Panc1 (cell line): ENCODE measurements around the gene PPP1R14C.

Source experiments
- POLR2AphosphoS5 ChIP-seq: IDR thresholded peaks from 2 replicates; pipeline ENCODE4 v1.6.1; 2012; ENCODE audit warnings: mild to moderate bottlenecking, low read depth, low read length, moderate library complexity
- SIN3A ChIP-seq: IDR thresholded peaks from 2 replicates; pipeline ENCODE4 v1.6.1; 2012; ENCODE audit warnings: low read depth, mild to moderate bottlenecking, low read length, moderate library complexity, borderline replicate concordance; ENCODE audit not compliant: insufficient read depth
- TF ChIP-seq, protein P1 (sequence below): fragments of 450-650 bp; IDR thresholded peaks from 2 replicates; pipeline ENCODE4 v1.5.1; 2017; ENCODE audit warnings: mild to moderate bottlenecking

DNA sequence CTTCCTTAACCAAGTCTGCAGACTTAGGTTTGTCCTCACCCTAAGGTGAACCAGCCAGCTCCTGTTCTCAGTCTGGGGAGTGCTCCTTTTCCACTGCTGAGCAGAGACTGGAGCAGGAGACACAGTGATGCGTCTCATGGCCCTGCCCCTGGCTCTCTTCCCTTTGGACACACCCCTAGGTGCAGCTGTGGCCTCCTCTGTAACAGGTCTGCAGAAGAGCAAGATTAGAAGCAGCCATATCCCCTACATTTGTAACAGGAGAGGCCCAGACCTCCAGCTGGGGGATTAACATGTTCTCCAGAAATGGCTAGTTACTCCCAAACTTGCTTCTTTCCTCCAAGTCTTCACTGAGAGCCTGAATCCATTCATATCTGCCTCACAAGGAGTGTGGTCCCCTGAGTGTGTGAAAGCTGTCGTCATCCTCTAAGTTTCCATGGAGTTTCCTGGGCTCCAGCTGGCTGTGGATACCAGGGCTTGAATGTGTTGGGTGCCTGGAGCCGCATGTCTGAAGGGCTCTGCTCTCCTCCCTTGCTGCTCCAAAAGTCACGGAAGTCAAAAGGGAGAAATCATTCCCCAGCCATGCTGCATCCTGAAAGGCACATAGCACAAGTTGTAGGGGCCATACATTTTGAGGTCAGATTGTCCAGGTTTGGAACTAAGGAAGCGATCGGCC lies 57.7 kb downstream of the PPP1R14C start:
- TF ChIP-seq, protein P1, sequence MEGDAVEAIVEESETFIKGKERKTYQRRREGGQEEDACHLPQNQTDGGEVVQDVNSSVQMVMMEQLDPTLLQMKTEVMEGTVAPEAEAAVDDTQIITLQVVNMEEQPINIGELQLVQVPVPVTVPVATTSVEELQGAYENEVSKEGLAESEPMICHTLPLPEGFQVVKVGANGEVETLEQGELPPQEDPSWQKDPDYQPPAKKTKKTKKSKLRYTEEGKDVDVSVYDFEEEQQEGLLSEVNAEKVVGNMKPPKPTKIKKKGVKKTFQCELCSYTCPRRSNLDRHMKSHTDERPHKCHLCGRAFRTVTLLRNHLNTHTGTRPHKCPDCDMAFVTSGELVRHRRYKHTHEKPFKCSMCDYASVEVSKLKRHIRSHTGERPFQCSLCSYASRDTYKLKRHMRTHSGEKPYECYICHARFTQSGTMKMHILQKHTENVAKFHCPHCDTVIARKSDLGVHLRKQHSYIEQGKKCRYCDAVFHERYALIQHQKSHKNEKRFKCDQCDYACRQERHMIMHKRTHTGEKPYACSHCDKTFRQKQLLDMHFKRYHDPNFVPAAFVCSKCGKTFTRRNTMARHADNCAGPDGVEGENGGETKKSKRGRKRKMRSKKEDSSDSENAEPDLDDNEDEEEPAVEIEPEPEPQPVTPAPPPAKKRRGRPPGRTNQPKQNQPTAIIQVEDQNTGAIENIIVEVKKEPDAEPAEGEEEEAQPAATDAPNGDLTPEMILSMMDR: no peak
- TF ChIP-seq SIN3A (no peak), POLR2AphosphoS5 (no peak)
